Measurements from ENCODE around the gene SLC34A1.
"Not testable (repeated sequence)": the region's sequence is repeated elsewhere in the genome, so short reads cannot be mapped to it uniquely, and the experiment has no call there.

Gene SLC34A1

DNA sequence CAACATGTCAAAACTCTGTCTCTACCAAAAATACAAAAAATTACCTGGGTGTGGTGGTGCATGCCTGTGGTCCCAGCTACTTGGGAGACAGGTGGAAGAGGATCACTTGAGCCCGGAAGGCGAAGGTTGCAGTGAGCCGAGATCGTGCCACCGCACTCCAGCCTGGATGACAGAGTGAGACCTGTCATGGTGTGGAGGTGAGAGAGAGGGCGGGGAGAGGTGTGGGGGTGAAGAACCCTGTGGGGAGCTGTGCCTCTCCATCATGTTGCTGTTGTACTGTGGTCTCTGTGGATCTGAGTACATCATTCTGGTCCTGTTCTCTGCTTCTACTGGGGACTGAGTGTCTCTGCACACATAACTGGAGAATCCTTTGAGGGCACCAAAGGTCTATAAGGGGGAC is 11.3 kb upstream of the SLC34A1 start:
- Histone ChIP-seq H3K4me2 (ENCODE audit: low read depth, low read length, poor library complexity, severe bottlenecking) (peak overlapping the region; percentile 60), H3K4me1 (ENCODE audit: insufficient read depth, low read length, poor library complexity, severe bottlenecking) (peaks cover 22% of the 10 kb centered on the region), H3K9me3 (ENCODE audit: insufficient read depth, low read depth, low read length) (no peaks in the 10 kb centered on the region), H3F3A (ENCODE audit: low read depth) (no peaks in the 10 kb centered on the region), H3K9me2 (replicated peaks; ENCODE audit: low read depth, low read length) (no peaks in the 10 kb centered on the region), H3K36me3 (ENCODE audit: insufficient read depth, low read length) (0 out of 2 replicates have a peak, but pooled peaks cover 4% of the 10 kb centered on the region), H3K27me3 (ENCODE audit: insufficient read depth, low read length, poor library complexity, severe bottlenecking) (no peaks in the 10 kb centered on the region), H3K4me3 (ENCODE audit: low read length, poor library complexity, severe bottlenecking) (peak overlapping the region; percentile 48), H3K79me2 (ENCODE audit: insufficient read depth, low read length) (no peaks in the 10 kb centered on the region), H4K20me1 (ENCODE audit: insufficient read depth, low read length, poor library complexity, severe bottlenecking) (no peaks in the 10 kb centered on the region), H2AFZ (ENCODE audit: low read length) (no peak overlapping the region), H3K9ac (ENCODE audit: low read depth, low read length, poor library complexity, severe bottlenecking) (no peak overlapping the region)
- TF ChIP-seq EZH2phosphoT487 (IDR thresholded peaks at IDR 0.05; ENCODE audit: borderline replicate concordance) = no peak
- TF ChIP-seq, protein P1, sequence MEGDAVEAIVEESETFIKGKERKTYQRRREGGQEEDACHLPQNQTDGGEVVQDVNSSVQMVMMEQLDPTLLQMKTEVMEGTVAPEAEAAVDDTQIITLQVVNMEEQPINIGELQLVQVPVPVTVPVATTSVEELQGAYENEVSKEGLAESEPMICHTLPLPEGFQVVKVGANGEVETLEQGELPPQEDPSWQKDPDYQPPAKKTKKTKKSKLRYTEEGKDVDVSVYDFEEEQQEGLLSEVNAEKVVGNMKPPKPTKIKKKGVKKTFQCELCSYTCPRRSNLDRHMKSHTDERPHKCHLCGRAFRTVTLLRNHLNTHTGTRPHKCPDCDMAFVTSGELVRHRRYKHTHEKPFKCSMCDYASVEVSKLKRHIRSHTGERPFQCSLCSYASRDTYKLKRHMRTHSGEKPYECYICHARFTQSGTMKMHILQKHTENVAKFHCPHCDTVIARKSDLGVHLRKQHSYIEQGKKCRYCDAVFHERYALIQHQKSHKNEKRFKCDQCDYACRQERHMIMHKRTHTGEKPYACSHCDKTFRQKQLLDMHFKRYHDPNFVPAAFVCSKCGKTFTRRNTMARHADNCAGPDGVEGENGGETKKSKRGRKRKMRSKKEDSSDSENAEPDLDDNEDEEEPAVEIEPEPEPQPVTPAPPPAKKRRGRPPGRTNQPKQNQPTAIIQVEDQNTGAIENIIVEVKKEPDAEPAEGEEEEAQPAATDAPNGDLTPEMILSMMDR (conservative IDR thresholded peaks at IDR 0.05; ENCODE audit: low read length) = no peak

GRCh38 chr5:177373806-177374205 is 10.4 kb upstream of the SLC34A1 start:
- no peak for TF ChIP-seq EZH2phosphoT487 (IDR thresholded peaks at IDR 0.05; ENCODE audit: borderline replicate concordance)
- TF ChIP-seq, protein P1 (conservative IDR thresholded peaks at IDR 0.05; ENCODE audit: low read length) = no peak
- no peak overlapping the region for H3K9ac ChIP-seq (ENCODE audit: low read depth, low read length, poor library complexity, severe bottlenecking)
- no peaks in the 10 kb centered on the region for H3K27me3 ChIP-seq (ENCODE audit: insufficient read depth, low read length, poor library complexity, severe bottlenecking)
- no peaks in the 10 kb centered on the region for H3K79me2 ChIP-seq (ENCODE audit: insufficient read depth, low read length)
- no peaks in the 10 kb centered on the region for H3F3A ChIP-seq (ENCODE audit: low read depth)
- H3K9me2 ChIP-seq (replicated peaks; ENCODE audit: low read depth, low read length) = no peaks in the 10 kb centered on the region
- H3K4me3 ChIP-seq (ENCODE audit: low read length, poor library complexity, severe bottlenecking) = no peak overlapping the region
- H4K20me1 ChIP-seq (ENCODE audit: insufficient read depth, low read length, poor library complexity, severe bottlenecking) = no peaks in the 10 kb centered on the region
- 0 out of 2 replicates have a peak, but pooled peaks cover under 1% of the 10 kb centered on the region for H3K36me3 ChIP-seq (ENCODE audit: insufficient read depth, low read length)
- H3K4me1 ChIP-seq (ENCODE audit: insufficient read depth, low read length, poor library complexity, severe bottlenecking) = peaks cover 22% of the 10 kb centered on the region
- H3K9me3 ChIP-seq (ENCODE audit: insufficient read depth, low read depth, low read length) = no peaks in the 10 kb centered on the region
- H3K4me2 ChIP-seq (ENCODE audit: low read depth, low read length, poor library complexity, severe bottlenecking) = no peak overlapping the region
- H2AFZ ChIP-seq (ENCODE audit: low read length) = no peak overlapping the region

DNA sequence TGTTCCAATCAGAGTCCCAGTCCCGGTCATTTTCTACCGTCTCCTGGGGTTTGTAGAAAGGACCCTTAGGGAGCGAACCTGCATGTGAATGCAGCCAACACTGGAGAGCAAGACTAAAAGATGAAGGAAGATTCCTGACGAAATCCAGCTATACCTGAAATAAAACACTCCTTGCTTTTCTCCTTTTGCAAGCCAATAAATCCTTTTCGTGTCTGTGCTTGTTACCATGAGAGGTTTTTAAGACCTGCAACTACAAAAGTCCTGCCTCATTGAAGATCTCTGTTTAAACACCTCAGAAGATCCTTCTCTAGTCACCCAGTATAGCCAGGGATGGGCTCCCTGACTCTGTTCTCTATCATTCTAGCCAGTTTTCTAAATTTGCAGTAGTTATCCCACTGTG is 10.0 kb upstream of the SLC34A1 start:
- peaks cover 20% of the 10 kb centered on the region for H3K4me1 ChIP-seq (ENCODE audit: insufficient read depth, low read length, poor library complexity, severe bottlenecking)
- no peaks in the 10 kb centered on the region for H3F3A ChIP-seq (ENCODE audit: low read depth)
- TF ChIP-seq, protein P1 (conservative IDR thresholded peaks at IDR 0.05; ENCODE audit: low read length) = no peak
- TF ChIP-seq EZH2phosphoT487 (IDR thresholded peaks at IDR 0.05; ENCODE audit: borderline replicate concordance) = no peak
- H3K36me3 ChIP-seq (ENCODE audit: insufficient read depth, low read length) = no peaks in the 10 kb centered on the region
- H3K27me3 ChIP-seq (ENCODE audit: insufficient read depth, low read length, poor library complexity, severe bottlenecking) = no peaks in the 10 kb centered on the region
- no peak overlapping the region for H3K4me2 ChIP-seq (ENCODE audit: low read depth, low read length, poor library complexity, severe bottlenecking)
- H3K9ac ChIP-seq (ENCODE audit: low read depth, low read length, poor library complexity, severe bottlenecking) = no peak overlapping the region
- H4K20me1 ChIP-seq (ENCODE audit: insufficient read depth, low read length, poor library complexity, severe bottlenecking) = no peaks in the 10 kb centered on the region
- H3K9me3 ChIP-seq (ENCODE audit: insufficient read depth, low read depth, low read length) = no peaks in the 10 kb centered on the region
- H2AFZ ChIP-seq (ENCODE audit: low read length) = no peak overlapping the region
- H3K9me2 ChIP-seq (replicated peaks; ENCODE audit: low read depth, low read length) = no peaks in the 10 kb centered on the region
- H3K79me2 ChIP-seq (ENCODE audit: insufficient read depth, low read length) = no peaks in the 10 kb centered on the region
- H3K4me3 ChIP-seq (ENCODE audit: low read length, poor library complexity, severe bottlenecking) = no peak overlapping the region

GRCh38 chr5:177375516-177375915 is 8.7 kb upstream of the SLC34A1 start:
- not testable (repeated sequence) for H3K36me3 ChIP-seq (ENCODE audit: insufficient read depth, low read length); H4K20me1 ChIP-seq (ENCODE audit: insufficient read depth, low read length, poor library complexity, severe bottlenecking); H3K9me2 ChIP-seq (replicated peaks; ENCODE audit: low read depth, low read length); H3K9me3 ChIP-seq (ENCODE audit: insufficient read depth, low read depth, low read length); H3K79me2 ChIP-seq (ENCODE audit: insufficient read depth, low read length); H3K4me2 ChIP-seq (ENCODE audit: low read depth, low read length, poor library complexity, severe bottlenecking); H2AFZ ChIP-seq (ENCODE audit: low read length); H3K27me3 ChIP-seq (ENCODE audit: insufficient read depth, low read length, poor library complexity, severe bottlenecking); H3F3A ChIP-seq (ENCODE audit: low read depth); H3K9ac ChIP-seq (ENCODE audit: low read depth, low read length, poor library complexity, severe bottlenecking); H3K4me3 ChIP-seq (ENCODE audit: low read length, poor library complexity, severe bottlenecking)
- H3K4me1 ChIP-seq (ENCODE audit: insufficient read depth, low read length, poor library complexity, severe bottlenecking) = peaks cover 18% of the 10 kb centered on the region

Measured in Loucy (cell line).